Measurements from ENCODE around the gene CMKLR1. TPM values are rescaled to one million over a fixed set of nuclear protein-coding genes. Genes with fewer than 3 reads are reported as not detected.
A peak's percentile ranks its signal among the peaks of the same experiment; 100 is the strongest.

The CMKLR1 gene
- total and polyA plus RNA-seq, 10 of the 15 experiments (the other 5 are each of a cell fraction or from before 2014, with no cell fraction given), result 13.8 to 52.3 (median 26.2) TPM

- Histone ChIP-seq H3K79me2 (ENCODE audit: control insufficient read depth, insufficient read depth, low read length) (peaks cover 40% of the 10 kb centered on the region), H3K27ac (ENCODE audit: control insufficient read depth, insufficient read depth) (peak overlapping the region; percentile 71), H3K27me3 (replicated peaks in 1 of 2; ENCODE audit: control insufficient read depth in 2 of 2, insufficient read depth in 2 of 2, low read length in 1 of 2) (no peaks in the 10 kb centered on the region), H3K9me3 (replicated peaks; ENCODE audit: control insufficient read depth, insufficient read depth, low read length) (no peaks in the 10 kb centered on the region), H3K36me3 (ENCODE audit: control insufficient read depth in 2 of 2, insufficient read depth in 2 of 2, low read length in 1 of 2) (peaks cover 0 to 2% of the 10 kb centered on the region in 2 experiments; a peak in 1 of 4 replicates), H3K9ac (ENCODE audit: control insufficient read depth, insufficient read depth, low read length) (peak overlapping the region; percentile 44; the same call in 1 of the 2 replicates), H4K20me1 (ENCODE audit: control insufficient read depth, insufficient read depth) (no peaks in the 10 kb centered on the region), H2AFZ (ENCODE audit: control insufficient read depth, low read depth, low read length) (peak overlapping the region; percentile 31), H3K4me3 (peak overlapping the region; percentile 9; the same call in 1 of the 2 replicates), H3K4me2 (ENCODE audit: control insufficient read depth, insufficient read depth) (peak overlapping the region; percentile 75), H3K4me1 (ENCODE audit: control insufficient read depth, insufficient read depth, low read length) (peaks cover 80% of the 10 kb centered on the region)
- FAIRE-seq, result no peak
- ChIA-PET CTCF (interaction anchor here (0.9 to 8.9 kb wide), 4 partner anchors 8 to 145 kb away, joined by 3 to 75 read pairs (median 7); no protein-coding TSS in a partner anchor), POLR2A (interaction anchor here (0.7 to 3.4 kb wide), 3 partner anchors 17 to 239 kb away, joined by 3 to 32 read pairs (median 4); no protein-coding TSS in a partner anchor), RAD21 (ENCODE audit: unreplicated experiment) (interaction anchor here (0.6 to 5.1 kb wide), 5 partner anchors 12 to 176 kb away, joined by 3 to 61 read pairs (median 4); no protein-coding TSS in a partner anchor), SMC1A (ENCODE audit: uncharacterized antibody, unreplicated experiment) (interaction anchor here (0.8 to 19.0 kb wide), 10 partner anchors 10 to 250 kb away, joined by 3 to 185 read pairs (median 4); partner anchors contain the start of gene CMKLR1)
- in situ Hi-C loops (cut with MboI), result no loop called here
- intact Hi-C loops (cut with micrococcal nuclease; ENCODE audit: unreplicated experiment), result no loop called here
- no peak for DNase-seq (ENCODE audit: low read depth, low spot score)
- 18% methylated on average over 7 of the region's 7 CpGs for WGBS (ENCODE audit: insufficient coverage, insufficient replicate concordance, low lambda C conversion rate, missing lambda C conversion rate)
- BruUV-seq (replicated peaks), result no TSS peak
- TF ChIP-seq SUPT20H (IDR thresholded peaks at IDR 0.05; ENCODE audit: borderline replicate concordance, control insufficient read depth, low read depth, low read length), result no peak
- peak; percentile 35; the same call in 1 of the 2 replicates for TF ChIP-seq EED (IDR thresholded peaks at IDR 0.05; ENCODE audit: low read depth)
- TF ChIP-seq SPI1 (IDR thresholded peaks at IDR 0.05; ENCODE audit: borderline replicate concordance, insufficient read depth, low read depth, low read length), result peak; percentile 88
- peak; percentile 9; the same call in 1 of the 2 replicates for TF ChIP-seq RUNX3 (IDR thresholded peaks at IDR 0.05; ENCODE audit: low read length)
- no peak for TF ChIP-seq RFX5 (IDR thresholded peaks at IDR 0.05; ENCODE audit: low read depth, low read length)
- TF ChIP-seq IKZF2 (IDR thresholded peaks at IDR 0.05), result 0 out of 4 replicates have a peak, but pooled peaks have one; percentile 6 to 38
- 0 out of 2 replicates have a peak, but pooled peaks have one; percentile 27 for TF ChIP-seq MLLT1 (IDR thresholded peaks at IDR 0.05)
- TF ChIP-seq NFYB (IDR thresholded peaks at IDR 0.05; ENCODE audit: insufficient read depth, low read depth, low read length), result peak; percentile 66
- ATAC-seq, result peak; percentile 56
Observed at GRCh38 chr12:108313606-108314351, 25.3 kb downstream of the CMKLR1 start.
